ENCODE data around the gene FBN1.

Gene FBN1

DNA sequence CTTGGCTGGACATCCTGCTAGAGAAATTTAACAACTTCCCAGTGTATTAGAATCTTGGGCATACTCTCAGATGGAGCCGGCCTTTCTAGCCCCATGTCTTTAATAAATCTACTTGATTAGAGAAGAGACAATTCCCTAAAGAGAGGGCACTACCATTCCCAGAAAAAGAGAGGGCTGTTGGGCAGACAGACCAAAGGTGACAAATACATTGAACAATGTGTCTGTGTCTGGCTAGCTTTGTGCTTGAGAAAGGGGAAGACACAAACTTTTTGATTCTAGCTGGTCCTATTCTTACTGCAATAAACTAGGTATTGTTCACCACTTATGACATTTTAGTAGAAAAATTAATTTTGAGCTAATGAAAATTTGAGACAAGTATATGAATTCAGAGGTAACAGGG lies 256.6 kb downstream of the FBN1 start:
- H3K36me3 ChIP-seq (ENCODE audit: insufficient read depth, low read length): no peaks in the 10 kb centered on the region
- no peak overlapping the region for H3K4me3 ChIP-seq (ENCODE audit: low read length)
- no peaks in the 10 kb centered on the region for H3K27me3 ChIP-seq (ENCODE audit: control insufficient read depth, insufficient read depth, low read length)
- H3K4me2 ChIP-seq (ENCODE audit: low read length): no peak overlapping the region
- H3K4me1 ChIP-seq (ENCODE audit: control insufficient read depth, insufficient read depth, low read length): peaks cover 52% of the 10 kb centered on the region
- H3K9me3 ChIP-seq (replicated peaks; ENCODE audit: low read length): no peaks in the 10 kb centered on the region
- no peak overlapping the region for H3K9ac ChIP-seq (ENCODE audit: low read depth, low read length)

DNA sequence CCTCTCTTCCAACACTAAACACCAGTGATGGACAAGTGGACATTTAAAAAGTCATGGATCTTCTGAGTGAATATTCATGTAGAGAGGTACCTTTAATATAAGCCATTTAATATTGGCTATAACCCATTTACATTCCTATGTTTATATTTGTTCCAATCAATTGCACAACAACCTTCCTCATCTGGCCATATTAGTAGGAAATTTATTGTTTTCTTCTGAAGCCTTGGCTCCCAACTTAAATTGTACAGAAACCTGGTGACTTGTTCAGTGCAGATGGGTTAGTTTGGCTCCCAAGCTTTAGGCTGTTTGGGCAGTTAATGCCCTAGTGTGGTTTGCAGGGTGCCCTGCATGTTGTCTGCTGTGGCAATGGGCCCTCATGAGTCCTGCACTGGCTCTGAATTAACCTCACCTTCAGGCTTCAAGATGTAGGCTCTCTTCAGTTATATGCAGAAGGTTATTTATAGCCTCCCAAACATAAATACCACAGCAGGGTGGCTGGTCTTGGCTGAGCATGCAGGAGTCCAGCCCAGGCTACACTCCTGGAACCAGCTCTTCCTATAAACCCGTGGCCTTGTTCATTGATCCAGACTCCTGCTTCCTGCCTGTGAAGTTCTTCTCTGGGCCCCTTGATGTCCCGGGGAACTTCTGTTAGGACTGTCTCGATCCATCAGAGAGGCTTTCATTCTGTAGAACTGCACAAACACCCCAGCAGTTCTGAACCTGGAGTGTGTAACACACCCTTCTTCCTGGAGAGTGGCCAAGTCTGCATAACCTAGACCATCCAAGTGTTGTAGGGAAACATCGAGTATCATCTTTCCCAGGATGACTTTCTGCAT lies 257.3 kb downstream of the FBN1 start:
- Histone ChIP-seq H3K4me2 (ENCODE audit: low read length) (no peak overlapping the region), H3K9me3 (replicated peaks; ENCODE audit: low read length) (no peaks in the 10 kb centered on the region), H3K9ac (ENCODE audit: low read depth, low read length) (no peak overlapping the region), H3K4me3 (ENCODE audit: low read length) (no peak overlapping the region), H3K27me3 (ENCODE audit: control insufficient read depth, insufficient read depth, low read length) (no peaks in the 10 kb centered on the region), H3K4me1 (ENCODE audit: control insufficient read depth, insufficient read depth, low read length) (peaks cover 45% of the 10 kb centered on the region), H3K36me3 (ENCODE audit: insufficient read depth, low read length) (no peaks in the 10 kb centered on the region)

DNA sequence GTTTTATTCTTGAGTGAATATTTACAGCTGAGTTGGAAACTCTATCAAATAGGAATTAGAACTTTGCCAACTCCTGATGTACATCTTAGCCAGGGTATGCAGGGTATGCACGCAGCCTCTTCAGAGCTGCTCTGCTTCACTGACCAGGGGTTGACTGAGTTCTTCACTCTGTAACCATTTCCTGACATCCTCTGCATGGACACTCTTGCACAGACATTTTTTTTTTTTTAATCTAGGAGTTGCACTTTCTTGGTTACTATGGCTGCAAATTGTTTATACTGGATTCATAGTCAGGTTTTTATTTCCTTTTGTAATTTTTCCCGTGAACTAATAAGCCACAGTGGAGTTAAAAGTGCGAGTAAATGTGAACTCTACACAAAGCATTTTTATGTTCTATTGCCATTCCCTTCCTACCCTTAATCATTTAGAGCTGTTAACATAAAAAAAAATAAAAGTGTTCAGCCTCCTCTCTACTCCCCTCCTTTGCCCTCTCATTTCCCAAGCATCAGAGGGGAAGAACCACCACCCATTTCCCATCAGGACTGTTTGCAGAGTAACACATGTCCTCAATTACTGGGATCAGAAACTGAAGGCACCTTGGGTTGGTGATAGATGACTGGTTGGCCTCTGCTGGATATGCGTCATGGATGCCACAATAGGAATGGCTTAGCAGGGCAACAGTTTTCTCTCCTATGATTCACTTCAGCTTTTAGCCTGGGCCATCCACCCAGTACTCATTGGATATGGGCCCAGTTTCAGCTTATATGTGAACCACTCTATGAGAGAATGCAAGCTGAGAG lies 260.3 kb downstream of the FBN1 start:
- H3K4me3 ChIP-seq (ENCODE audit: low read length): no peak overlapping the region
- H3K4me2 ChIP-seq (ENCODE audit: low read length): peak overlapping the region; percentile 34
- no peaks in the 10 kb centered on the region for H3K9me3 ChIP-seq (replicated peaks; ENCODE audit: low read length)
- H3K9ac ChIP-seq (ENCODE audit: low read depth, low read length): no peak overlapping the region
- no peaks in the 10 kb centered on the region for H3K36me3 ChIP-seq (ENCODE audit: insufficient read depth, low read length)
- H3K27me3 ChIP-seq (ENCODE audit: control insufficient read depth, insufficient read depth, low read length): no peaks in the 10 kb centered on the region
- peaks cover 34% of the 10 kb centered on the region for H3K4me1 ChIP-seq (ENCODE audit: control insufficient read depth, insufficient read depth, low read length)

DNA sequence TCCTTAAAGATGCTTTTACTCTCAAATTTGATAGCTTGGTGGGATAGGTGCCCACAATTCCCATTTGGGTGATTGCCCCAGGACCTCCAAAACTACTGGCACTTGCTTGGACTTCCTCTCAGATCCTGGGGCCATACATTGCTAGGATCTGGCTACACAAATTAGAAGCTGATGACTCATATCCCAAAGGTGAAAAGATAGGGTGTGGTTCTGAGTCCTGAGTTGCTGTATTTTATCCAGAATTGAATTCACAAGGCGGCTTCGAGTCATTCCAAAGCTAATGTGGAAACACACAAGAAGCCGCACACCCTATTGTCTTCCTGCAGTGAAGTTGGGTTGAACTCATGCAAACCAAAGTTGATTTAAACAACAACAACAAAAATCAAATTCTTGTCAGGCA lies 260.9 kb downstream of the FBN1 start:
- Histone ChIP-seq H3K36me3 (ENCODE audit: insufficient read depth, low read length) (no peaks in the 10 kb centered on the region), H3K9ac (ENCODE audit: low read depth, low read length) (no peak overlapping the region), H3K27me3 (ENCODE audit: control insufficient read depth, insufficient read depth, low read length) (no peaks in the 10 kb centered on the region), H3K9me3 (replicated peaks; ENCODE audit: low read length) (no peaks in the 10 kb centered on the region), H3K4me3 (ENCODE audit: low read length) (no peak overlapping the region), H3K4me2 (ENCODE audit: low read length) (no peak overlapping the region), H3K4me1 (ENCODE audit: control insufficient read depth, insufficient read depth, low read length) (peaks cover 28% of the 10 kb centered on the region)

DNA sequence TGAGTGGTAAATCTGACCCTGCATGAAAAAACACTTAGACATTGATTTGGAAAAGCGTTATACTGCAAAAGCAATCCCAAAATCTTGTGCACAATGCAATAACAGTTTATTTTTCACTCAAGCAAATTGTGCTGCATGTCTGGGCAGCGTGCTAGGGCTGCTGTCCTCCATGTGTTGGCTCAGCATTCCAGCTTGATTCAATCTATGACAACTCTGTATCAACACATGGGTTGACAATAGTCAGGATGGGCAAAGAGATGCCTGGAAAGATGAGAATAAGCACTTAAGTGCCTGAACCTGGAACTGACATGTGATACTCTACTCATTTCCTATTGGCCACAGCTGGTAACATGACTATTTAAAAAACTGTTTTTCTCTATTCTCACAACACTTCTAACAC lies 262.5 kb downstream of the FBN1 start:
- no peak overlapping the region for H3K4me2 ChIP-seq (ENCODE audit: low read length)
- H3K4me1 ChIP-seq (ENCODE audit: control insufficient read depth, insufficient read depth, low read length): peaks cover 12% of the 10 kb centered on the region
- no peaks in the 10 kb centered on the region for H3K27me3 ChIP-seq (ENCODE audit: control insufficient read depth, insufficient read depth, low read length)
- H3K36me3 ChIP-seq (ENCODE audit: insufficient read depth, low read length): no peaks in the 10 kb centered on the region
- H3K9me3 ChIP-seq (replicated peaks; ENCODE audit: low read length): no peaks in the 10 kb centered on the region
- no peak overlapping the region for H3K9ac ChIP-seq (ENCODE audit: low read depth, low read length)
- H3K4me3 ChIP-seq (ENCODE audit: low read length): no peak overlapping the region

DNA sequence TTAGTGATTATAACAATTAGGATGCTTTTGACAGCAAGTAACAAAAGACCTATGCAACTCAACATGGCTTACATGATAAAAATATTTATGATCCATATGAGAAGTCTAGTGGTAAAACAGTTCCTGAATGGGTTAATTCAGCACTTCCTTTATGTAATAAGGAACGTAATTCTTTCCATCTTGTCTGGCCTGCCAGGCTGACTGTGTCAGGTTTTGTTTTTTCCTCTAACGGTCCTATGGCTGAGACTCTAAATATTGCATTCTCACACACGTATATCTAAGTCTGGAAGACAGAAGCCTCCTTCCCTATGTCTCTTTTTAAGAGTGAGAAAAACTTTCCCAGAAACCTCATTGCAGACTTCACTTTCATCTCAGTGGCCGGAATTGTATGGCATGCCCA lies 263.6 kb downstream of the FBN1 start:
- Histone ChIP-seq H3K36me3 (ENCODE audit: insufficient read depth, low read length) (no peaks in the 10 kb centered on the region), H3K4me1 (ENCODE audit: control insufficient read depth, insufficient read depth, low read length) (peaks cover 12% of the 10 kb centered on the region), H3K27me3 (ENCODE audit: control insufficient read depth, insufficient read depth, low read length) (no peaks in the 10 kb centered on the region), H3K9ac (ENCODE audit: low read depth, low read length) (no peak overlapping the region), H3K9me3 (replicated peaks; ENCODE audit: low read length) (no peaks in the 10 kb centered on the region), H3K4me2 (ENCODE audit: low read length) (no peak overlapping the region), H3K4me3 (ENCODE audit: low read length) (no peak overlapping the region)

DNA sequence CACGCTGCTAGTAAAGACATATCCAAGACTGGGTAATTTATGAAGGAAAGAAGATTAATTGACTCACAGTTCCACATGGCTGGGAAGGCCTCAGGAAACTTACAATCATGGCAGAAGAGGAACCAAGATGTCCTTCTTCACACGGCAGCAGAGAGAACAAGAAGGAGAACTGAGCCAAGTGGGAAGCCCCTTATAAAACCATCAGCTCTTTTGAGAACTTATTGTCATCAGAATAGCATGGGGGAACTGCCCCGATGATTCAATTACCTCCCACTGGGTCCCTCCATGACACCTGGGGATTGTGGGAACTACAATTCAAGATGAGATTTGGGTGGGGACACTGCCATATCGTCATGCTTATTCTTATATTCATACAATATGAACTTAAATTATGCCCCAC lies 265.3 kb downstream of the FBN1 start:
- Histone ChIP-seq H3K4me3 (ENCODE audit: low read length) (no peak overlapping the region), H3K9me3 (replicated peaks; ENCODE audit: low read length) (no peaks in the 10 kb centered on the region), H3K27me3 (ENCODE audit: control insufficient read depth, insufficient read depth, low read length) (no peaks in the 10 kb centered on the region), H3K9ac (ENCODE audit: low read depth, low read length) (no peak overlapping the region), H3K36me3 (ENCODE audit: insufficient read depth, low read length) (no peaks in the 10 kb centered on the region), H3K4me1 (ENCODE audit: control insufficient read depth, insufficient read depth, low read length) (peaks cover 6% of the 10 kb centered on the region), H3K4me2 (ENCODE audit: low read length) (no peak overlapping the region)

DNA sequence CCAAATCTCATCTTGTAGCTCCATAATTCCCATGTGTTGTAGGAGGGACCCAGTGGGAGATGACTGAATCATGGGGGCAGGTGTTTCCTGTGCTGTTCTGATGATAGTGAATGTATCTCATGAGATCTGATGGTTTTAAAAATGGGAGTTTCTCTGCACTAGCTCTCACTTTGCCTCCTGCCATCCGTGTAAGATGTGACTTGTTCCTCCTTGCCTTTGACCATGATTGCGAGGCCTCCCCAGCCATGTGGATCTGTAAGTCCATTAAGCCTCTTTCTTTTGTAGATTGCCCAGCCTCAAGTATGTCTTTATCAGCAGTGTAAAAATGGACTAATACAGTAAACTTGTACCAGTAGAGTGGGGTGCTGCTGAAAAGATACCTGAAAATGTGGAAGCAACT lies 269.7 kb downstream of the FBN1 start:
- Histone ChIP-seq H3K9me3 (replicated peaks; ENCODE audit: low read length) (no peaks in the 10 kb centered on the region), H3K4me3 (ENCODE audit: low read length) (no peak overlapping the region), H3K4me1 (ENCODE audit: control insufficient read depth, insufficient read depth, low read length) (peaks cover 15% of the 10 kb centered on the region), H3K4me2 (ENCODE audit: low read length) (no peak overlapping the region), H3K36me3 (ENCODE audit: insufficient read depth, low read length) (no peaks in the 10 kb centered on the region), H3K9ac (ENCODE audit: low read depth, low read length) (no peak overlapping the region), H3K27me3 (ENCODE audit: control insufficient read depth, insufficient read depth, low read length) (no peaks in the 10 kb centered on the region)

DNA sequence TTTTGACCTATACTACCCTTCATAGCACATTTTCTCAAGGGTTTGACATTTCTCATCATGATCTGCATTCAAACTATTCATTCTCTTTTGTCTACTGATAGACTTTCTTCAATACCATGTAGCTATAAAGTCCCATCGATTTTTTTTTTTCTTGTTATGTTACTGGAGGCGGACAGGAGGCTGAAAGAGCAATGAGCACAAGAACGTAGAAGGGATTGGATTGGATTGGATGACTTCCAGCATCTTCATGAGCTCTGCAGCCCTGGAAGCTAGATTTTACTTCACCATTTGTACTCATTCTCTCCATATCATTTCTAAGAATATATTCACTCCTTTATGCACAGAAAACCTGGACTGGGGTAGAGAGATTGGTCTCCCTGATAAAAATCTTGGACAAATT lies 271.0 kb downstream of the FBN1 start:
- Histone ChIP-seq H3K36me3 (ENCODE audit: insufficient read depth, low read length) (no peaks in the 10 kb centered on the region), H3K27me3 (ENCODE audit: control insufficient read depth, insufficient read depth, low read length) (no peaks in the 10 kb centered on the region), H3K9me3 (replicated peaks; ENCODE audit: low read length) (no peaks in the 10 kb centered on the region), H3K4me3 (ENCODE audit: low read length) (no peak overlapping the region), H3K4me1 (ENCODE audit: control insufficient read depth, insufficient read depth, low read length) (peaks cover 22% of the 10 kb centered on the region), H3K9ac (ENCODE audit: low read depth, low read length) (no peak overlapping the region), H3K4me2 (ENCODE audit: low read length) (no peak overlapping the region)

DNA sequence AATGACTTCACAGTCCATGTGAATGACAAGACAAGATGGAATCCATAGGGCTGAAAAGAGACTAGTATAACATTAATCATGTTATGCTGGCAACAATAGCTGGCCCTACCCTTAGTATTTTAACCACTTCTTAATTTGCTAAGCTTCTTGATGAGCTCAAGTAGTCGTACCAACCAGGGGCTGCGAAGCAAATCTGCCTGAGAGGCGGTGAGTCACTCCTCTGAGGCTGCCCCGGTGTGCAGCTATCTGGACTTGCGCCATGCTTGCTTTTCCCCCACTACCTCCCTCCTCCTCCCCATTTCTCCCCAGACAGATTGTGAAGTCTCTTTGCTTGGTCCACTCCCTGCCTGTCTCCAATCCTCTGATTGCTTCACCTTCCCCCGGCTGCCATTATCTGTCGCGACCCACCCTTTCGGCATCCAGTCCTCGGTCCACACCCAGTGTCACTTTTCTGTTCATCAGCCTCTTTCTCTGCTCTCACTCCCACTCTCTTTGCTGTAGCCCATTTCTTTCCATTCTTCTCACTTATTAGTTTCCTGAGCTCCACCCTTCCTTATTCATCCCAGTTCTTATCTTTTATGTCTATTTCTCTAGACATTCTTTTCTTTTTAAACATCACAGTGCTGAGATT lies 271.6 kb downstream of the FBN1 start:
- H3K4me2 ChIP-seq (ENCODE audit: low read length): peak overlapping the region; percentile 19
- H3K4me1 ChIP-seq (ENCODE audit: control insufficient read depth, insufficient read depth, low read length): peaks cover 22% of the 10 kb centered on the region
- H3K9ac ChIP-seq (ENCODE audit: low read depth, low read length): no peak overlapping the region
- no peaks in the 10 kb centered on the region for H3K36me3 ChIP-seq (ENCODE audit: insufficient read depth, low read length)
- H3K9me3 ChIP-seq (replicated peaks; ENCODE audit: low read length): no peaks in the 10 kb centered on the region
- no peak overlapping the region for H3K4me3 ChIP-seq (ENCODE audit: low read length)
- H3K27me3 ChIP-seq (ENCODE audit: control insufficient read depth, insufficient read depth, low read length): no peaks in the 10 kb centered on the region

DNA sequence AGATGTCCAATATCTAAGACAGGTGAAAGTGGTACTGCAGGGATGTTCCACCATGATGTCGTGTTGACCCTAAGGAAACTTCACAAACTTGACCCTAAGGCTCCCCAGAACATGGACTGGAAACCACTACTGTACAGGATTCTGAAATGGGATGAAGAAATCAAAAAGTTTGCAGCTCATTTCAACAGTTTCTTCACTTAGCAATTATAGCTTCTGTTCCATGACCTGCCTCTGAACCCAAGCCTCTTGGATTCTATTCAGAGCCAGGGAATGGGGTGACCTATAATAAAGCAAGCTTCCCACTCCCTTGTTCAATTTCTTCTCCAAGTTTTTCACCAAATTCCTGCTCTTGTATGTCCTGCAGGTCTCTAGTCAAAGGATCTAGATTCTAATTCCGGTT lies 273.5 kb downstream of the FBN1 start:
- H3K4me3 ChIP-seq (ENCODE audit: low read length): no peak overlapping the region
- H3K4me1 ChIP-seq (ENCODE audit: control insufficient read depth, insufficient read depth, low read length): peaks cover 22% of the 10 kb centered on the region
- no peaks in the 10 kb centered on the region for H3K27me3 ChIP-seq (ENCODE audit: control insufficient read depth, insufficient read depth, low read length)
- no peaks in the 10 kb centered on the region for H3K9me3 ChIP-seq (replicated peaks; ENCODE audit: low read length)
- H3K9ac ChIP-seq (ENCODE audit: low read depth, low read length): no peak overlapping the region
- no peak overlapping the region for H3K4me2 ChIP-seq (ENCODE audit: low read length)
- H3K36me3 ChIP-seq (ENCODE audit: insufficient read depth, low read length): no peaks in the 10 kb centered on the region
